Activated CD4-positive, alpha-beta T cell treated with anti-CD3 and anti-CD28 coated beads, Interleukin-2, amount 50 U/mL, for 16 hours (primary cell): Measurements from ENCODE around the gene KIAA0232.

ENCODE experiments used
- DNase-seq: peaks from one replicate; pipeline ENCODE4 v3.0.0-alpha.2; 2020

Gene KIAA0232

GRCh38 chr4:6920171-6920570 lies 137.6 kb downstream of the KIAA0232 start:
- DNase-seq, result no peak

- no peak for DNase-seq
Measured at GRCh38 chr4:6923507-6923906, 141.0 kb downstream of the KIAA0232 start.

- no peak for DNase-seq
Measured at GRCh38 chr4:6924361-6924779, 141.8 kb downstream of the KIAA0232 start.

GRCh38 chr4:6925357-6925836 lies 142.9 kb downstream of the KIAA0232 start:
- peak; percentile 69 for DNase-seq

GRCh38 chr4:6926081-6926480 lies 143.6 kb downstream of the KIAA0232 start:
- DNase-seq, result peak; percentile 55

GRCh38 chr4:6926681-6927478 lies 144.4 kb downstream of the KIAA0232 start:
- DNase-seq, result peak; percentile 73

GRCh38 chr4:6928081-6928480 lies 145.6 kb downstream of the KIAA0232 start:
- no peak for DNase-seq

- DNase-seq, result no peak
Measured at GRCh38 chr4:6929339-6929811, 146.8 kb downstream of the KIAA0232 start.

GRCh38 chr4:6929812-6930464 lies 147.4 kb downstream of the KIAA0232 start:
- no peak for DNase-seq

- no peak for DNase-seq
Measured at GRCh38 chr4:6932475-6932874, 149.9 kb downstream of the KIAA0232 start.

GRCh38 chr4:6932918-6933317 lies 150.4 kb downstream of the KIAA0232 start:
- no peak for DNase-seq
